ENCODE data around the gene GALNT1.

Gene GALNT1

DNA sequence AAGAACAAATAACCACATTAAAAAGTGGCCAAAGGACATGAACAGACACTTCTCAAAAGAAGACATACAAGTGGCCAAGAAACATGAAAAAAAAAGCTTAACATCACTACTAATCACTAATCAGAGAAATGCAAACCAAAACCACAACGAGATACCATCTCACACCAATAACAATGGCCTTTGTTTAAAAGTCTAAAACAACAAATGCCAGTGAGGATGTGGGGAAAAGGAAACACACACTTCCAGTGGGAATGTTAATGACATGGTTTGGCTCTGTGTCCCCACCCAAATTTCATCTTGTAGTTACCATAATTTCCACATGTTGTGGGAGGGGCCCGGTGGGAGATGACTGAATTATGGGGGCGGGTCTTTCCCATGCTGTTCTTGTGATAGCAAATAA is 147.1 kb downstream of the GALNT1 start:
- no peak for DNase-seq

DNA sequence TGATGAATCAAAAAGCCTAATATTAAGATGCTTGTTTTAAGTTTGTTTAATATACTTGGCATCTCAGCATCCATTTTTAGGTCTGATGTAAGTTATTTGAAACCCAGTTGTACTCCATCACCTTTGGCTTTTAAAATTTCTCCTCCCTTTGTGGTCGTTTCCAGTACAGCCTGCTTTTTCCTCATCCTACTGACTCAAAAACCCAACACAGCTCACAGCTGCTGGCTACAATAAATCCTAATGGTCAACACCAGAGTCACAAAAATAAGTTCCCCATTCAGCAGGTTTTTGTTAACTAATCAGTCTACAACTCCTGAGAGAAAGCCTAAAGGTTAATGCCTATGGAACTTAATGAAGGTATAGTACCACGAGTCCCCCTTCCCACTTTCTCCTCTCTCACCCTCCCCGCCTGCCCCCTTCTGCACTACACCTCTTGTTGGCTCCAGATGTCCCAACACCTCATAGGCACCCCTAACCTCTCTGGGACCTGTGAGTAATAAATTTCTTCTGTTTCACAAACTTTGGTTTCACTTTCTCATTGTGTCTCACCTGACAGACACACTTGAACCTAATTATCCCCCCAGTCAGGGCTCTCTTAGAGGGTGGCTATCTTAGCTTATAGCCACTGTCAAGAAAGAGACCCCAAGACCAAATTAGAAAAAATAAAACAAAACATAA is 148.6 kb downstream of the GALNT1 start:
- DNase-seq: no peak

- no peak for DNase-seq
Measured at GRCh38 chr18:35730691-35731370, 149.3 kb downstream of the GALNT1 start.

DNA sequence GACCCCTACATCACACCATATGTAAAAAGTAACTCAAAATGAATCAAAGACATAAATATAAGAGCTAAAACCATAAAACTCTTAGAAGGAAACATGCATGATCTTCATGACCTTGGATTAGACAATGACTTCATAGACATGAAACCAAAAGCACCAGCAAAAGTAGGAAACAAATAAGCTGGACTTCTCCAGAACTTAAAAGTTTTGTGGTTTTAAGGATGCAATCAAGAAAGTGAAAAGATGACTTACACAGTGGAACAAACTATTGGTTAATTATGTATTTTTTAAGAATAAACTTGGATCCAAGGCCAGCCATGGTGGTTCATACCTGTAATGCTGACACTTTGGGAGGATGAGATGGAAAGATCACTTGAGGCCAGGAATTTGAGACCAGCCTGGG is 150.2 kb downstream of the GALNT1 start:
- DNase-seq: no peak

- no peak for DNase-seq
Measured at GRCh38 chr18:35732162-35732561, 150.6 kb downstream of the GALNT1 start.

DNA sequence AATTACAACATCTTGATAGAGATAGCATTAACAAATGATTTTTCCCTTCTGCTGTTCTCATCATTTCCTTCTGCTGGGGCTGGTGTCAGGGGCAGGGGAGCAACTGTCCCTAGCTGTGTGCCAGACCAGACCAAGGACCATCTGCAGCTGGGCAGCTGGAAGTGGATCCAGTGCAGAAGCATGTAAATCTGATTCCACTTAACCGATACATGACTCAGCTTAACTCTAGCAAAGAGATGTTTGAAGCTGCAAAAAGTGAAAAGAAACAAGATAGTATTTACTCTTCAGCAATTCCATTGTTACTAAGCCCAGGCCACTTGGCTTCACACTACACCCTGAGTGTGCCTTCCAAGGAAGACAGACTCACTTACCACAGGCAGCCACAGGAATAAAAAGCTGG is 151.1 kb downstream of the GALNT1 start:
- DNase-seq: no peak

- DNase-seq: no peak
Measured at GRCh38 chr18:35733408-35733807, 151.9 kb downstream of the GALNT1 start.

- DNase-seq: no peak
Measured at GRCh38 chr18:35736696-35737095, 155.2 kb downstream of the GALNT1 start.

DNA sequence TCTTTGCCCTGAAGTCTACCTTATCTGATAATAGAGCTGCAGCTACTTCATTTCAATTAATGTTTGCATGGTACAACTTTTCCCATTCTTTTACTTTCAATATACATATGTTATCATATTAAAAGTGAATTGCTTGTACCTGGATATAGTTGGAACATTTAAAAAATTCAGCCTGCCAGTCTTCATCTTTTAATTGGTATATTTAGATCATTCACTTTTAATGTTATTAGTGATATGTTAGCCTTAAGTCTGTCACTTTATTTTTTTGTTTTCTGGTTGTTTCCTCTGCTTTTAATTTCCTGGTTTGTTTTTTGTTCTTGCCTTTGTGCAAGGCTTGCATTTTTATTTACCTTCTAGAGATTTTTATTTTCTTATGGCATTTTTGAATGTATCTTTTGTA is 158.2 kb downstream of the GALNT1 start:
- no peak for DNase-seq

DNA sequence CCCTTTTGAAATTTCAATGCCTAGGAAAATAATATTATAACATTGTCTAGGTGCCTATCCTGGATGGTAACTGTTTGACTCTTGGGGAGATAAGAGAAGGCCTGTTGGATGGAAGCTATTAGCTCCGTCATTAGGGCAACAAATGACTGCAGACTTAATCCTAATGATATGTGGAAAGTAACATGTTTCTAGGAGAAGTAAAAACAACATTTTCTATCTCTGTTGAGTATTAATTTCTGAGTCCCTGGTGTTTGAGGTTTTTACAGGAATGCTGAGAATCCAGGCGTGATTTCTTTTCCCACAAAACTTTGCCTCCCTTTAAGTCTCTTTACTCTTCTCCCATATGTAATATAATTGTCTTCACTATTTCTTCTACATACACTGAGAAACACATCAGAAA is 159.1 kb downstream of the GALNT1 start:
- no peak for DNase-seq

DNA sequence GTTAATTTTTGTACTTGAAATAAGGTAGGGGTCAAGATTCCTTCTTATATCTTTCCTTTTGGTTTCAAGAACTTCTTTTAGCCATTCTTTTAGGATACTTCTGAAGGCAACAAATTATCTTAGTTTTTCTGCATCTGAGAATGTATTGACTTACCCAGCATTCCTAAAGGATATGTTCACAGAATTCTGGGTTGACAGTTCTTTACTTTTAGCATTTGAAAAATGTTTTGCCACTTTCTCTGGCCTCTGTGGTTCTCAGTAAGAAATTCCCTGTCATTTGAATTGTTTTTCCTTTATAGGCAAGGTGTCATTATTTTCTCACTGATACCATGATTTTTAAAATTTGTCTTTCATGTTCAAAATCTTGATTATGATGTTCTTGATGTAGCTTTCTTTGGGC is 162.4 kb downstream of the GALNT1 start:
- DNase-seq: no peak

DNA sequence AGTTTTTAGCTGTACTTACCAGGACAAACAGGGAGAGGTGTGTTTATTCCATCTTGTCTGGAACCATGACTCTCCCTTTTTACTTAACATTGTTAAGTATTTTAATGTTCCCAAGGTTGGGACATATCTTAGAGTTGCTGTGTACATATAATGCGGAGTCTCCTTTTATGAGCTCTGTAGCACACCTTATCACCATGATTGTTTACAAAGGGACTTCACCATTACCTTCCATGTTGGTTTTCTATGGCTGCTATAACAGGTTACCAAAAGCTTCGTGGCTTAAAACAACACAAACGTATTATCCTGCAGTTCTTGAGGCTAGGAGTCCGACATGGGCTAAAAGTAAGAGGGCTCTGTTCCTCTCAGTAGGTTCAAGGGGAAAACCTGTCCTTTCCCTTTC is 164.3 kb downstream of the GALNT1 start:
- no peak for DNase-seq

GRCh38 chr18:35746826-35747339 is 165.3 kb downstream of the GALNT1 start:
- DNase-seq: no peak

DNA sequence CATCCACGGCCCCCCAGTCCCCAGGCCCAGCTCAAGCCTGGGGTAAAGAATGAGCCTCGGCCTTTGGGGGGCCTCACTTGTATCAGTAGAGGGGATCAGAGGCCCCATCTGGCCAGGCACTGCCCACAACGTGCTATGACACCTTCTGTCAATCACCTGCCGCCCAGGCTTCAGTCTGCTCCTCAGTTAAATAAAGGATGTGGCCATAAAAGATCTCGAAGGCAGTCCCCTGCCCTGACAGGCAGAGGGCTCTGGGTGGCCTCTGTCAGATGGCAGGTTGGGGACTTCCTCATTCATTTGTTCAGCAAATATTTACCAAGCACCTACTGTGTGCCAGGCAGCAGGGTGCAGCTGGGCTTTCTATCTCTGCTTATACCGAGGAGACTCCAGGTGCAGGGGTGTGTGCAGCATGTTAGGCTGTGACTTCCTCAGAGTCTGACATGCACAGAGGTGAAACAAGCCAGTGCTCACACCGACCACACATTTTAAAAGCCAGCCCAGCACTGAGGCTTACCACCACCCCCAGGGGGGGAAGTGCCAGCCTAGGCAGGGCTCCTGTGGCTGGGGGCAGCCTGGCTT is 166.4 kb downstream of the GALNT1 start:
- no peak for DNase-seq

GRCh38 chr18:35749701-35750100 is 168.2 kb downstream of the GALNT1 start:
- DNase-seq: no peak

GRCh38 chr18:35750929-35751328 is 169.4 kb downstream of the GALNT1 start:
- no peak for DNase-seq

DNA sequence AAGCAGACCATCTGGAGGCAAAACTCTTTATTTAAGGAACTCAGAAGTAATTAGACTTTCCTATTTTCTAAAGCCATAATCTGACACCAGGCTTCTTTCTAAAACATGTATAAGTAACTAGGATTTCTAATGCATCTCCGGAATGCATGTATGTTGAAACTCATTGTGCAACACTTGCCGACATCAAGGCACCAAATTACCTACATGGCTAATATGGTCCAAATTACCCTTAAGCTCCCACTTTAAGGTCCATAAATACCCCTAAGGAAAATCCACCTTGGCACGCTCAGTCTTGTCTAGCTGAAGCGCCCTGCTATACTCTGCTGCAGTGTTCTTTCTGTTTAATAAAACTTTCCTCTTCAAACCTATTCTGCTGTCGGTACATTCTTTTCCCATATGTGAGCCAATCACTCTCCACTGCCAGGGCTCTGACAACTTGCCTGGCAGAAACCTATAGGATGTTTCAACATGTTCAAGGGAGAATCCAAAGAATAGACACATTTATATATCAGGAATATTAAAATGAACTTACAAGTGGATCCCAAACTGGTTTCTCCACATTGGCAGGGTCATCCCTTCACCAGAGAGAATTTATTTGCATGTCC is 171.9 kb downstream of the GALNT1 start:
- DNase-seq: no peak

DNA sequence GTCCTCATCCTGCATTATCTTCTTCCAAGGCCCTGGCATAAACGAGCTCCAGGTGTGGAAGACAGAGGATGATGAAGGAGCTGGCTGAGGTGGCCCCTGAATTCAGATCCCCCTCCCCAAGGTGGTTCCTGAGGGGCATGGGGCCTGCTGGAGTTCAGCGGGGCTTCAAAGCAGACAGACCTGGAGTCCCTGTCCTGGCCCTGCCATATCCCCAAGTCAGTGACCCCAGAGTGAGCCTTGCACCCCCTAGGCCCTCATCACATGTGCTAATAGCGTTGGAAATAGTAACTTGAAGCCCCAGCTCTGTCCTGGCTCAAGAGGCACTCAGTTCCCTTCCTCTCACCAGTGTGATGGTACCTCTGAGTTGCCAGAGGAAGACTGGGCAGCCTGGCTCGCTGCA is 172.9 kb downstream of the GALNT1 start:
- no peak for DNase-seq

DNA sequence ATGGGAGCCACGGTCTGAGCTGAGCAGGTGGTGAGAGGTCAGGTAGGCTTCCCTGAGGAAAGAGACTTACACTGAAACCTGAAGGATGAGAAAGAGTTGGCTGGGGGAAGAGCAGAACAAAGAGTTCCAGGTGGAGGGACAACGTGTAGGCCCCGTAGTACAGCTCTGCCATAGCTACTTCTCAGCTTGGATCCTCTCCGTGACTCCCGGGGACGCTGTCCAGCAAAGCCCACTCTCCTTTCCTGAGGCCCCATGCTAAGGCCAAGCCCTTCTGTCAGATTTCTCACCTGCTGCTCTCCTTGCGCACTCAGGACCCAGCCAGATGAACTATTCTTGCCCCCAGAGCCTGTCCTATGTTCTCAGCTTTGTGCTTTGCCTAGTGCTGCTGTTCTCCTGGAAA is 173.8 kb downstream of the GALNT1 start:
- DNase-seq: no peak

DNA sequence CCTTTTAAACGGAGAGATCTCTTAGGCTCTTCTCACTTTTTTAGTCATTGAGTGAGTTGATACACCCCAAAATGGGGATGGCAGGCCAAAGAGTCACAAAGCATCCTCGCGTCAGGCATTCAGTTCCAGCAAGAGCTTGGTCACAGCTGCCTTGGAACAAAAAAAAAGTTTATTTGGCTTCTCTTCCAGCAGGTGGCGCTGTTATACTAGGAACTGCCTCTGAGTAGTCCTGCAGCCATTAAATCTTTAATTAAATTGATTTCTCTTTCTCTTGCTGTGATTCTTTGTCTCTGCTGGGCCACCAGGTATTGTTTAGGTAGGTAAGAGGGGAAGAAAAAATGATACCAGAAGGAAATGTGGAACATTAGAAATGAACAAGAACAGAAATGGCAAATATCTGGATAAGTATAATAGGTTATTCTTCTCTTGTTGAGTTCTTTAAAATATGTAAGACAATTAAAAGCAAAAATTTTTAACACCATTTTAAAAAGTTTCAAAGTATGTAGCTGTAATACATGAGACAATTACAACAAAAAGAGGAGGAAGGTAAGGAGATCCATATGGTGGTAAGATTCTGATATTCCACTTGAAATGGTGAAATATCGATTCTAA is 175.1 kb downstream of the GALNT1 start:
- peak; percentile 59 for DNase-seq
